DMS153 treated with DMSO at 0.1 percent for 48 hours (cell line): ENCODE results near the gene WIF1.

Experiments
- DNase-seq: peaks from one replicate; lab custom pipeline; 2025; ENCODE audit not compliant: unreplicated experiment; lab: John Stamatoyannopoulos, UW

WIF1 gene

DNA sequence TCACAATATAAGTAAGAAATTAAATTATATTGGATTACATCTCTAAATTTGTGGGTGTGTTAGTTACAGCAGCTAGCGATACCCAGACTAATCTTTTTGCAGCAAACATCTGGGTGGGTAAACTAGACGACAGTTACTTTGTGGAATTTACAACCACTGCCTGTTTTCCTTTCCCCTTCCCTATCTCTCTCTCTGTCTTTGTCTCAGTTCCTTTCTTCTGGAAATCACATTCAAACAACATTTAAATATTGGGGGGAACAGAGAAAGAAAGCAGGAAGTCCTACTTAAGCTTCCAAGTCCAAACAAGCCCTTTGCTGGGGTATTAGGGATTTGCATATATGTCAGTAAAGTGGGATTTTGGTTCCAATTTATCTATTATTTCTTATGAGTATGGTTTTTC is 97.6 kb downstream of the WIF1 start:
- no peak for DNase-seq

DNA sequence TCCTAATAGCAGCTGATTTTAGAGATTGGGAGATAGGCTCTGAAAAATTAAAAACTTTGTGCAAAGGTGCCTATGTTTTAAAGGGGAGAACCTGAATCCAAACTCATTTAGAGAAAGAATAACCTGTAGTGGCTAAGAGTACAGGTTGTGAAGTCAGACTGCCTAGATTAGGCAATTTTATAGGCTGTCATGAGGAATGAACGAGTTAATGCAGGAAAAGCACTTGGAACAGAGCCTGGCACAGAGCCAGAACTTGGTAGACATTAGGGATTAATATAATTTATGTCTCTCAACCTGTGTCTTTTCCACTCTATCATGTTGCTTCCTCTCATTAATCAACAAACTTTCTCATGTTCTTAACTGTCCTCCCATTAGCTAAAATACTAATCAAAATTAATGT is 98.1 kb downstream of the WIF1 start:
- DNase-seq = no peak

DNA sequence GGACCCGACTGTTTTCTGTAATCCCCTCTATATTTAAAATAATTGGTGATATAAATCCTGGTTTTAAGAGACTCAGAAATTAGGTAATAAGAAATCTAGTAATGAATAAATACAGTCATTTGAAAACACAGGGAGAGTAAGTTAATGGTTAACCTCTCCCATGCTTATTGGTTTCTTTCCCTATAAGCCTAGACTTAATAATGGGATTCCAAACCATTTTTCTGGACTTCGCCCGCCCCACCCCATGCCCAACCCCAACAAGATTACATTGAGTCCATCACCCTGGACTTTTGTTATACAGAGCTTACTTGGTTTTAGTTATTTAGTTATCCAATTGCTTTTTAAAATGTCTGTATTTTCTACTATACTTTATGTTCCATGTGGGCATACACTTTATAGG is 98.7 kb downstream of the WIF1 start:
- no peak for DNase-seq

DNA sequence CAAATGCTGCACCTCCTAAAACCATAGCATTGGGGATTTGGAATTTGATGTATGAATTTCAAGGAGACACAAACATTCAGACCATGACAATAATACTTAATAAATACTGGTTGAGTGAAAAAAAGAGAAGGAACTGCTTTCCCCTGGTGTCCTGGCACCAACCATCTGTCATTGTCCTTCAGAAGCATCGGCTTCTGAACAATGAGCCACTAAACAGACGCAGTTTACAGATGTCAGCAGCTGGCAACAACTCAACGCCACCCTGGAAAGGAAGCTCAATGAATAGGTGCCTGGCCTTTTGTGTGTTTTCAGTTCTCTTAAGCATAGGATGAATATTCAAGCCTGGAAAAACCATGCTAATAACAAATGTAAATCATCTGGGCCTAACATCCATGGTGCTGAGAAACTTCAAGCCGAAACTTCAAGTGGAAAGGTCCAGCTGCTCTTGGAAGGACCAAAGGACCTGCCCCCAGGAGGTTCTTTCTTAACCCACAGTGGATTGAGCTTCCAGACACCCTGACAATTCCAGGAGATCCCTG is 101.3 kb downstream of the WIF1 start:
- DNase-seq = no peak

DNA sequence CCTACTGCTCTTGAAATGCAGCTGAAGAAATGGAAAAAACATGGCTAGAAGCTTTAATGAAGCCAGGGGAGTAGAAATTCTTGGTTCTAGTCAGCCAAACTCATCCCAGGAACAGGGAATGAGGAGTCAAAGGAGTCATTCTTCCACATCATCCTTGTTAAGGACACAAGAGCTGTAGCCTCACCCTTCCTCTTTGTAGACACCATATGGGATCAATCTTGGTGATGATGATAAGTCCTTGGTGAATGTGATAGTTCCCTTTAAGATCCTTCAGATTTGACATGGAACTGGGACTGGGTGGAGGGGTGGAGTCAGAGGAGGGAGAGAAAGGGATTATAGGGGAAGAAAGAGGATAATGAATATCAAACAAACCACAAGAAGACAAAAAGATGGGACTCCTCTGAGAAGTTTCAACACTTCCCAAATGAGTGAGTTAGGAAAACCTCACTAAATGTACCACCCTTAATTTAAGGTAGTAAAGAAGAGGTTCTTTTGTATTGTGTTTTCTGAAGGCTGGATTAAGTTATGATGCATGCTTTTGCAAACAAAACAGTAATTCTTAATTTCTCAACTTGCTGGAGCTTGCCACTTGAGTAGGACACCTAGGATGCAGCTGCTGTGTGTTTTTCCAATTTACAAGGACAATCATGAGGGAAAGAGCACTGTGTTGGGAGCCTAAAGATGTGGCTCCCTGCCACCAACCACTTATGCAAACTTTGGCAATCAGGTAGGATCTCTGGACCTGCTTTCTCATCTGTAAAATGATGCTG is 104.0 kb downstream of the WIF1 start:
- no peak for DNase-seq

DNA sequence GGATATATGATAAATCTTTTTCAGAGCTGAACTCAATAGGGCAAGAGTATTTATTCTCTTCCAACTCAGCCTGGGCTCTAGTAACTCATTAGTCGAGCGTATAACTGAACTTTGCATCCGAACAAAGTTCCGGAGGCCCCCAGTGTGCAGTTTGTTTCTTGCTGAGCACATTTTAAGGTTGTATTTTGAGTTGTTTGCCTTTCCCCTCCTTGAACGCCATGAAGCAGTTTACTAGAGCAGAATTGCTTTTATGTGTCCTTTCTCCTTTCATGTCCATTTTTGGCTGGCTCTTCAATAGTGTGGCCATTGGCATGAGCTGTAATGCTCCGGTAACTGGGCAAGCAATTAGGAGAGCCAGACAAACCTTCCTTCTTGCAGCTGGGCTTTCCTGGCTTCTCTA is 105.3 kb downstream of the WIF1 start:
- DNase-seq = no peak

DNA sequence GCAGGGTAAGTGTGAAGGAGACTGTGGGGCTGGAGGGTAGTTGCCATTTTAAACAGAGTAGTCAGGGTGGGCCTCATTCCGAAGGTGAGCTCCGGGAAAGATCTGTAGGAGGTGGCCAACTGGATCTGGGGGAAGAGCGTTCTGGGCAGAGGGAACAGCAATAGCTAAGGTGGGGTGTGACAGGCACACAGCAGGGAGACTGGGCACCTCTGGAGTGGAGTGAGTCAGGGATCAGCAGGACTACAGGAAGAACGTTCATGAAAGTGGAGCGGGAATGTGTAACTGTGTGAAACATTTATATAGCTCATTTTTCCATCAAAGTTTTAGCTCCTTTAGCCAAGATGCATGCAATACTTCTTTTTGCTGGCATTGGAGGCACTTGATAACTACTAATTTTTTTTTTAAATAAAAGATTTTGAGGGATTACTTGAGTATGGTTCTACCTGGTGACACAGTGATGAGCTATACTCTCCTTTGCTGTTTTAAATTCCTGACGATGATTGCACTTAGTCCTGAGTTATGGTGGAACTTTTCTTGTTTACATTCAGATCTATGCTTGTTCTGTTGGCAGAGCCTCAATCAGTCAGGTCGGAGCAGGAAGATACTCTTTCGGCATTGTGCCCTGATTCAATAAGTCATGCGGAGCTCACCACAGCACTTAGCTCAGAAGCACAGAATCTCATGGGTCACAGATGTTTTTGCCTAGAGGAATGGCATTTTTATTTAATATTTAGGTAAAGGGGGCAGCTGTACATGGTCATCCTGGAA is 106.4 kb downstream of the WIF1 start:
- no peak for DNase-seq

DNA sequence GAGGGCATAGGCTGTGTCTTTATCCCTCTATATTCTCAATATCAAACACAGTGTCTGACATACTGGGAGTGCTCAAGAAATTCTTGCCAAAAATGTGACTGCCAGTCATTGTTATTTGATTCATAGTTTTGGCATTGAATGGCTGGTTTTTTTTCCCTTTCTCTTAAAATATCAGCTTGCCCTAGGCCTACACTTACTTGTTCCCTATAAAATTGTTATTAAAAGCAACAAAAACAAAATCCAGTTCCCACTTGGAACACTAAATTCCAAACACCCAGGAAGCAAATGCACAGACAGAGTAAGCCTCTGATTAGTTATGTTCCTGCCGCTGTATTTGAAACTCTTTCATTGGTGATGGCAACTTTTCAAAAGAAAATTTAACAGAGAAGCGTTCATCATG is 110.7 kb downstream of the WIF1 start:
- DNase-seq = no peak

DNA sequence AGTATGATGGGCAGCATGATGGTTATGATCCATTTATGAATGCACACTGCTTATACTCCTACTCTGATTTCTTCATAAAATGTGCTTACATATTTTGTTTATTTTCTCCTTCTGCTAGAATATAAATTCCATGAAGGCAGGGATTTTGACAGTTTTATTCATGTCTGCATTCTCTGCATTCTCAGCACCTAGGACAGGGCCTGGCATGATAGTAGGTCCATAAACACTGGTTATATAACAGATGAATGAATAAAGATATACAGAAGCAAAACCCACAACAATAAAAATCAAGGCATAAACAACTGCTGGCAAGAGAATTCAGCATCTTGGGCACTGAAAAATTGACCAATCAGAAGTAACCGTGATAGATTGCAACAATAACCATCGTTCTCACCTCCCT is 115.4 kb downstream of the WIF1 start:
- DNase-seq = no peak

DNA sequence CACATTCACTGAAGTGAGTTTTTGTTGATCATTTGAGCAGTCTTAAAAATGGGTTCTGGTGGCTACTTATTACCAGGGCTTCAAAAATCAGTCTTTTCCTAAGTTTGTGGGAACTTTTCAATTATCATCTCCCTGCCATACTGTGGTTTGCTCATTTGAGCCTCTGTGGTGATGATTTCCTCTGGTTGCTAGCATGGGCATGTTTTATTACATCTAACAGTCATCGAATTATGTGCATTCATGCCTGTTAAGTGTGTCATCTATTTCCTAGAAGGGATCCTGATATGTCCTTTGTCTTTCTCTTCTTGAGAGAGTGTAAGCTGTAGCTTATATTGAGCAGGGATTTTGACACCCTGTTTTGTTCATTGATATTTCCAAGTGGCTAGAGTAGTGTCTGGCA is 116.8 kb downstream of the WIF1 start:
- DNase-seq = peak; percentile 13
